GM18519 (cell line): ENCODE results near the gene DIPK1C.
"Not testable (repeated sequence)": the region's sequence is repeated elsewhere in the genome, so short reads cannot be mapped to it uniquely, and the experiment has no call there.

Experiments used
- ATAC-seq: cut with Tn5 transposase; IDR thresholded peaks from one replicate; pipeline ENCODE4 v1.9.1; 2021; ENCODE audit warnings: mild to moderate bottlenecking, moderate library complexity; ENCODE audit not compliant: unreplicated experiment, low FRiP score

Gene DIPK1C

GRCh38 chr18:74457043-74457724 lies at the start of gene DIPK1C:
Gene DIPK1C (minus strand): TSS chr18:74457308. CDS start chr18:74457259, 49 bp downstream.
- ATAC-seq = no peak

GRCh38 chr18:74506448-74507084 lies 49.5 kb upstream of the DIPK1C start:
- no peak for ATAC-seq

DNA sequence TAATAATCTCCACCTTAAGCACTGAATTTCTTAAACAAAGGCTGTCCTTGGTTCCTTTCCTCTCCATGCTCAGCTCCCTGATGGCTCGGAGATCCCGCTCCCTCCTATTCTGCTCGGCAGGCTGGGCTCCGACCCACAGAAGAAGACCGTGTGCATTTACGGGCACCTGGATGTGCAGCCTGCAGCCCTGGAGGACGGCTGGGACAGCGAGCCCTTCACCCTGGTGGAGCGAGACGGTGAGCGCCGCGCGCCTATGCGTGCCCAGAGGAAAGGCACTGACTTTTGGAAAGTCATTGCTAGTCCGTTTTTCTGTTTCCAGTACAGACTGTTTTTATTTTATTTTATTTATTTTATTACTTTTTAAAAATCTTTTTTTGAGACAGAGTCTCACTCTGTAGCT lies 48.7 kb upstream of the DIPK1C start:
- no peak for ATAC-seq

DNA sequence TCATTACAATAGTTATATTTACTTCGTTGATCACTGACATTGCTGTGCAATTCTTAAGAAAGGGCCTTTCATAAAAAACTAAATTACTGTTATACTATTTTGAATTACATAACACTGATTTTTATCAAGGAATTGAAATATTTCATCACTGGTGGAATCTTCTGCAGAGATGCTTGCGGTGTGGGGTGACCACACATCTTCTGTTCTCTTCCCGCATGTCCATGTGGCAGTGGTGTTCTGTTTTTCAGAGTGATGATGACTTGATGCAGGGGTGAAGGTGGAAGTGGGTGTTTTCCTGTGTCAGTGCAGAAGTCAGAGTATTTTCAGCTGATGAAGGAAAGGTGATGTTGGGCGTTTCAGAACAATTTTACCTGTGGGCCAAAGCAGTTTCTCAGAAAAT lies 46.0 kb upstream of the DIPK1C start:
- ATAC-seq = no peak

DNA sequence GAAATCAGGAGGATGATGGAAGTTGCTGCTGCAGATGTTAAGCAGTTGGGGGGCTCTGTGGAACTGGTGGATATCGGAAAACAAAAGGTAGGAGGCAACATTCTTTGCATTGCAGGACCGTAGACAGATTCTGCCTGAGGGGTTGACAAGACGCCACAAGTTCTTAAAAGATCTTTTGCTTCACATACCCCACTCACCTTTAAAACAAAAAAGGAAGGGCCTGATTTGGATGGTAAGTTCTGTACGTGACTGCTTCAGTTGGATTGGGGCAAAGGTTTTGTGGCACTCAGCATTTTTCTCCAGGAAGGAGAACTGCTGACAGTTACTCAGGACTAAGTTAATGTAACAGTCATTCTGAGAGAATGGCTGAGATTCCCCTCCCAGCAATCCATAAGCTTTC lies 44.3 kb upstream of the DIPK1C start:
- no peak for ATAC-seq

DNA sequence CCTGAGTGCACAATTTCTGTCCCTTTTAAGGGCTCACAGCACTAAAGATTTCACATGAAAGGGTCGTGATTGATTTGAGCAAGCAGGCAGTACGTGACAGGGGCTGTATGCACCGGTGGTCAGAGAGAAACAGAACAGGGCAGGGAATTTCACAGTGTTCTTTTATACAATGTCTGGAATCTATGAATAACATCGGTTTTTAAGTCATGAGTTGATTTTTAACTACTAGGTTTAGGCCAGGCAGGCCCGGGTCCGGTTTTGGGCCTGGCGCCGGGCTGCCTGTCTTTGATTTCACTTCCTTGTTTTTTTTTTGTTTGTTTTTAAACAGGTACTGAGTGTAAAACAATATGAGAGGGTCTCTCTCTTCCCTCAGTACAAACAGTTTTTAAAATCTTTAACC lies 43.7 kb upstream of the DIPK1C start:
- ATAC-seq = not testable (repeated sequence)

DNA sequence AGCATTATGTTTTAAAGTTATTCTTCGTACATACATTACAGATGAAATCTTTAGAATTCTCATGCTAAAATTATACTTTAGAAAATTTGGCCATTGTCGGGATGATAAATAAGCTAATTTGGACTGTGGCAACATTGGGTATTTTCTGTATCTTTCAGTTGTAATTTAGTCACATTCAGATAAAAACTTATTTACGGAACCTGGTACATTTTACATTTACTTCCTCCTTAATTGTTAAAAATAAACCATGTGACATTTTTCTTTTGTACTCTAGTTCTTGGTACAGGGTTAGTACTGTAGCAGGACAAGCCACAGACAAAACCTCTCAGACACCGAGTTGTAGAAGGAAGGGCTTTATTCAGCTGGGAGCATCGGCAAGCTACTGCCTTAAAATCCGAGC lies 43.3 kb upstream of the DIPK1C start:
- ATAC-seq = no peak

- peak; percentile 27 for ATAC-seq
Observed at GRCh38 chr18:74499633-74500032, 42.5 kb upstream of the DIPK1C start.

DNA sequence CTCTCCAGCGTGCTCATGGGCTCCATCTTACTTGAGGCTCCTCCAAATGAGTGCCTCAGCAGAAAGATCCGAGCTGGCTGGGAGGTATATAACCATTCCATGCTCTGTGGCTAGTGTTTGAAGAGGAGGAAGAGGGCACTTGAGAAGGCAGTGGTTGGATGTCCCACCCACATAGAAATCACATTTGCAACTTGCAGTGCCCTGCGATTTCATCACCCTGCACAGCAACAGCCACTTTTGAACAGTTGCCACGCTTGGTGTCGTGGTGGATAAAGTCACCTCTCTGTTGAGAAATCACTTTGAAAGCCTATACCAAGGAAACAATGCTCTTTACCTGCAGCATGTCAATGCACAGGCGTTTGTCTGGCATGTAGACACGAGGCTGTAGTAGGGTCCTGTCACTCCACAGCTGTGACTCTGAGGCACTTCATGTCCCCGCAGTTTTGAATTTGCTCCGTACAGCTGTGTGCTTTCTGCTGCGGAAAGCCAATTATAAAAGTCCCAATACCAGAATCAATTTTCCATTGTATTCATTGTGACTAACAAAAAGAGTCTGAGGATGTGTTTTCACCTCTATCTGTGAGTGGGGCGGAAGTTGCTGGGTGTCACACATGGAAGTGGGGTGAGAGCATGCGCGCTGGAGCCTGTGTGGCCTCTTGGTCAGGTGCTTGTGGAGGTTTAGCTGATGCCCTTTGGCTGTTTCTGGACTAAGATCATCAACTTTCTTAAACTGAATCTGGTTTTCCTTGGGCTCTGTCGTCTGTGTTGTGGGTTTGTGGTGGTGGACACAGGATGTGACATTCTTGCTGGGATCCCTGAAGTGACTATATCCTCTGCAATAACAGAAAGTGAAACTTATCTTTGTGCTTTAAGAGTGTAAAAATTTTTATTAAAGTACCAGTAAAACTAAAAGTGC lies 41.9 kb upstream of the DIPK1C start:
- peak; percentile 28 for ATAC-seq

DNA sequence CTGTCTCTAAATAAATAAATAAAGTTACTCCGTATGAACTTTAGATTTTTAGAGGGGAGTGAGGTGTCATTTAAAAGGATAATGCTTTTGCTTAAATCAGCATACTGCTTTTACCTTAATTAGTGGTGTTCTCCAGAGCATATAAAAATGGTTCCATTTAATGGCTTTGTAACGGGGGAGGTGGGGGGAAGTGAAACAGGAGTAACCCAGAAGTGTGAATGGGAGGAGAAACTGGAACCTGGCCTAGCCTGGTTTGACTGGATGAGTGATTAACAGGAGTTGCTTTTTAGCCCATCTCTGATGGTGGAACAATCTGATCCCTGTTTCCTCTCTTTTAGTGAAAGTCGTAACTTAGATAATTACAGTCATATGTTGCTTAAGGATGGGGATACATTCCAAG lies 40.7 kb upstream of the DIPK1C start:
- no peak for ATAC-seq

DNA sequence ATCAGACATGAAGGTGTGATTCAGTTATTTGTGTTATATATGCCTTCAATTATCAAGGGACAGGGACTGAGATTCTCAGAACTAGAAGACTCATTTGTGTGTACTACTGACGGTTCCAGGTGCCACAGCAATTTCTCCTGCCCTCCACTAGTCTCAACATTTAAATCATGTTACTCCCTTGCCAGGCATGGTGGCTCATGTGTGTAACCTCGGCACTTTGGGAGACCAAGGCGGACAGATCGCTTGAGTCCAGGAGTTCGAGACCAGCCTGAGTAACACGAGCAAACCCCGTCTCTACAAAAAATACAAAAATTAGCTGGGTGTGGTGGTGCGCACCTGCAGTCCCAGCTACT lies 40.2 kb upstream of the DIPK1C start:
- ATAC-seq = no peak

DNA sequence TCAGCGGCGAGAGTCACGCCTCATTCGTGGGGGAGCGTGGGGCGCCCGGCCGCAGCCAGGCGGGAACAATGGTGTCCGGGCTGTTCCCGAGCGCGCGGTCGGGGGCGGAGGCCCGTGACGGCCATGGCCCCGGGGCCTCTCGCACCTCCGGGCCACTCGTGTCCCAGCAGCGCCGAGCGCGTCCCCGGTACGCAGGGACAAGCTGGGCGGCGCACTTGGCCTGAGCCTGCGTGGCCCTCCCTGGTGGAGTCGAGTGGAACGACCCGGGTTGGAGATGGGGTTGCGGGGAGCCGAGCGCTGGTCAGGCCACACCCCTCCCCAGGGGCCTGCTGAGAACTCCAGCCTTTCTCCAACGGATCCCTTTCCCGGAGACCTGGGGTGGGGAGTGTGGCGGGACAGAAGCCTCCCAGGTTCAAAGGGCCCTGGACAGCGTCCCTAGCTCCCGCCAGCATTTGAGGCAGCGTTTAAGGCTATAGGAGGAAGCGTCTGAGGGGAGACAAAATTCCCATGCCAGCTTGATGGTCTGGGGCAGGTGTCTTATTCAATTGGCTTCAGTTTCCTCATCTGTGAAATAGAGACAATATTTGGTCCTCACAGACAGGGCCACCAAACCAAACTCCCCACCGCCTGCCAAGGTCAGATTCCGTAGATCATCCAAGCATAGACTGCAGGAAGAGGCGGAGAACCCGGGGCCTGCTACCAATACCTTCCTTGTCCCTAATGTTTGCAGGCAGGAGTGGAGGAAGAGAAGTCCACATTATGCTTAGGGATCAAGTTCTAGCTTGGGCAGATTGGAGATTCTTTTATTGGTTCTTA lies 39.6 kb upstream of the DIPK1C start:
- peak; percentile 9 for ATAC-seq

DNA sequence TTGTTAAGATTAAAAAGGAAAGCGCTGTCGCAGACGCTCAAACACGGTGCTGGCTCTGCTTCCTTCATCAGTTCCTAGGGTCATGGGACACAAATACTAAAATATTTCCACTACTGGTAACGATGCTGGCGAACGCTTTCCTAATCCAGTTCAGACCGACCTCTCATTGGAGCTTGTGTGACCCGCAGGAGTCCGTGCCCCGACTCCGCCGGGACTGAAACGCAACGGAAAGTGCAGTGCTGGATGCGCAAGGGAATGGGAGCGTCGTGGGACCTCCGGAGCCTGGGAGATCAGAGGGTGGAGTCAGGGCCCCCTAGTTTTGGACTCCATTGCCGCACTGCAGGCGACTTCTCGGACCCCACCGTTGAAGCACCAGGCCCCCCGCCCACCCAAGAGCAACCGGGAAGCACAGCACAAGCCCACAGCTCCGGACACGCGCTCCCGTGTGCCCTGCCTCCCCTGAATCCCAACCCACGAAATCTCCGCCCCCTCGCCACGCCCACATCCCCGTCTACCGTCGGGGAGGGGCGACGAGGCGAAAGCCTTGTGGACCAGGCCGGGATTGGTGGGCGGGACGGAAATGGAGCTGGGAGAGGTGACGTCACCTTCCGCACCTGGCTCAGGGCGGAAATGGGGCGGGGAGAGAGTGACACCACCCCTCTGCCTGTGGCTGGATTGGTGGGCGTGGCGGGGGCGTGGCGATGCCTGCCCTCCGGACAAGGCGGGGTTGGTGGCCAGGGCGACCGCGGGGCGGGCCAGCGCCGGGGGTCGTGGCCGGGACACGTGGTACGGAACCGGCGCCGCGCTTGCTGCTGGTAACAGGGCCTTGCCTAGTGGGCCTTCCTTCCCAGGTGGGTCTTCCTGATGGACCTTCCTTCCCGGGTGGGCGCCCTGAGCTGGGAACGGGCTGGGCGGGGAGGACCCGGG lies 38.7 kb upstream of the DIPK1C start, which contains the start of gene CNDP2:
CNDP2 (plus strand) TSS at position 783 of the 927 bp plus-strand sequence. CDS start 3,611 bp downstream, outside the sequence.
- peak; percentile 53 for ATAC-seq

GRCh38 chr18:74494514-74494913 lies 37.4 kb upstream of the DIPK1C start:
- no peak for ATAC-seq

DNA sequence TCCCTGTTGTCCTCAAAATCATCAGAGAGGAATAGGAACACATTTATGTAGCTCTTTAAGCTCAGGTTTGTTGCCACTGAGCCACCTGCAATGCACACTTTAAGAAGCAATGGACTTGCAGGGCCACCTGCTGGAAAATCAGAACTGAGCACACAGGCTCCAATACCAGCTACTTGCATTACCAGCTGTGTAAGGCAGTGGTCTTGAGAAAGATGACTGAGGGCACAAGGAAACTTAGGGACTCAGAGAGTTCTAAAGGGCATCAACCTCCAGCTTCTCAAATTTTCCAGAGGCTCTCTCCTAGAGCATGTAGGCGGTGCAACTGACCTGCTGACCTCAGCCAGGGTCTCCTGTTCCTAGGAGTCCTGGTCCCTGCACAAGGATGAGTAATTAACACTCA lies 36.6 kb upstream of the DIPK1C start:
- peak; percentile 41 for ATAC-seq

DNA sequence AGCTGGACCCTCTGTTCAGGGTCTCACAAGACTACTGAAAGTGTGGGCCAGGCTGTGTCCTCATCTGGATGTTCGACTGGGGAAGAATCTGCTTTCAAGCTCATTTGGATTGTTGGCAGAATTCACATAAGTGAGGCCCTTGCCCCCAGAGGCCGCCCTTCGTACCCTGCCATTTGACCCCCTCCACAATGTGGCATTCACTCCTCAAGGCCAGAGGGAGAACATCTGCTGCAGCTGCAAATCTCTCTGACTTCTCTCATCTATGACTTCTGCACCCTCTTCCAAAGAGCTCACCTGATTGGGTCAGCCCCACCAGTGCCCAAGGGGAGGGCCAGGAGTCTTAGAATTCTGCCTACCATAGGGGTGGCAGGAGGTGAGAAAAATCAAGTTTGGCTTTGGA lies 35.2 kb upstream of the DIPK1C start:
- ATAC-seq = no peak

DNA sequence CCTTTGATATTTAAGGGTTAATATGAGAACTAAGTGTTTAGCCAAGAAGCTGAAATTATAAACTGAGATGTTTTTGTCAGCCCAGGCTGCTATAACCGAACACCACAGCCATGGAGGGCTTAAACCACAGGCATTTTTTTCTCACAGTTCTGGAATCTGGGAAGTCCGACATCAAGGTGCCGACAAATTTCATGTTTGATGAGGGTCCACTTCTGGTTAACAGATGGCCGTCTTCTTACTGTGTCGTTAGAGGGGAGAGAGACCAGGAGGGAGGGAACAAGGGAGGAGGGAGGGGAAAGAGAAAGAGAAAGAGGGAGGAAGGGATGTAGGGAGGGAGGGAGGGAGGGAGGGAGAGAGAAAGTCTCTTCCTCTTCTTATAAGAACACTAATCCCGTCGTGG lies 32.6 kb upstream of the DIPK1C start:
- ATAC-seq = no peak

DNA sequence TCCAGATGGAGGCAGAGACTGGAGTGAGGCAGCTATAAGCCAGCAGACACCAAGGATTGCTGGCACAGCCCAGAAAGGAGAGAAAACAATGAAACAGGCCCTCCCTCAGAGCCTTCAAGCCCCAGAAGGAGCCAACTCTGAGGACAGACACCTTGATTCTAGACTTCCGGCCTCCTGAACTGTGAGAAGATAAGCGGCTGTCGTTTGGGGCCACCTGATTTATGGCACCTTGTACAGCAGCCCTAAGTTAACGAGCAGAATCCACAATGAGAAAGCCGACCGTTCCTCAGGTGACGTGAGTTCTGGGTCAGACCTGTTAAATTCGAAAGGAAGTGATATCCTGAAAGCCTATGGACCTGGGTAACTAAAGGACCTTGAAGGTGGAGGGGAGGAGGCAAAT lies 31.8 kb upstream of the DIPK1C start:
- ATAC-seq = no peak

GRCh38 chr18:74488354-74488753 lies 31.2 kb upstream of the DIPK1C start:
- ATAC-seq = no peak
